SK-N-SH (cell line): ENCODE measurements around the gene DNASE1L2.

Source experiments
- MXI1 ChIP-seq: IDR thresholded peaks from 2 replicates; pipeline ENCODE4 v1.6.1; 2012; ENCODE audit warnings: mild to moderate bottlenecking, low read depth, low read length, improper control_type of control experiment
- RXRA ChIP-seq: IDR thresholded peaks from 2 replicates; pipeline ENCODE4 v1.4.0; 2012; ENCODE audit warnings: low read depth, mild to moderate bottlenecking, borderline replicate concordance
- TAF1 ChIP-seq: IDR thresholded peaks from 2 replicates; pipeline ENCODE4 v1.6.1; 2012; ENCODE audit warnings: low read depth, mild to moderate bottlenecking, low read length, moderate library complexity, borderline replicate concordance
- TF ChIP-seq, protein P1 (sequence below): fragments of 200-600 bp; sonication (generic); IDR thresholded peaks from 2 replicates; pipeline ENCODE4 v1.6.1; 2017; ENCODE audit warnings: antibody characterized with exemption, mild to moderate bottlenecking, moderate library complexity

- TF ChIP-seq TAF1 (no peak), MXI1 (no peak), RXRA (no peak)
- TF ChIP-seq, protein P1, sequence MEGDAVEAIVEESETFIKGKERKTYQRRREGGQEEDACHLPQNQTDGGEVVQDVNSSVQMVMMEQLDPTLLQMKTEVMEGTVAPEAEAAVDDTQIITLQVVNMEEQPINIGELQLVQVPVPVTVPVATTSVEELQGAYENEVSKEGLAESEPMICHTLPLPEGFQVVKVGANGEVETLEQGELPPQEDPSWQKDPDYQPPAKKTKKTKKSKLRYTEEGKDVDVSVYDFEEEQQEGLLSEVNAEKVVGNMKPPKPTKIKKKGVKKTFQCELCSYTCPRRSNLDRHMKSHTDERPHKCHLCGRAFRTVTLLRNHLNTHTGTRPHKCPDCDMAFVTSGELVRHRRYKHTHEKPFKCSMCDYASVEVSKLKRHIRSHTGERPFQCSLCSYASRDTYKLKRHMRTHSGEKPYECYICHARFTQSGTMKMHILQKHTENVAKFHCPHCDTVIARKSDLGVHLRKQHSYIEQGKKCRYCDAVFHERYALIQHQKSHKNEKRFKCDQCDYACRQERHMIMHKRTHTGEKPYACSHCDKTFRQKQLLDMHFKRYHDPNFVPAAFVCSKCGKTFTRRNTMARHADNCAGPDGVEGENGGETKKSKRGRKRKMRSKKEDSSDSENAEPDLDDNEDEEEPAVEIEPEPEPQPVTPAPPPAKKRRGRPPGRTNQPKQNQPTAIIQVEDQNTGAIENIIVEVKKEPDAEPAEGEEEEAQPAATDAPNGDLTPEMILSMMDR: no peak
These were observed 27.9 kb upstream of the DNASE1L2 start for GRCh38 chr16:2208308-2208707.
